WERI-Rb-1 (cell line): Measurements from ENCODE around the gene CDK17.
A peak's percentile ranks its signal among the peaks of the same experiment; 100 is the strongest.
"Not testable (repeated sequence)": the region's sequence is repeated elsewhere in the genome, so short reads cannot be mapped to it uniquely, and the experiment has no call there.

Source experiments
- DNase-seq: peaks from one replicate; pipeline ENCODE4 v3.0.0-alpha.2; 2020
- H3K27ac ChIP-seq: fragments of 250-450 bp; sonication (Bioruptor Pico); 2 replicates; pipeline ENCODE4 v1.5.1; 2020; ENCODE audit warnings: mild to moderate bottlenecking, moderate library complexity
- H3K27me3 ChIP-seq: fragments of 250-450 bp; sonication (Bioruptor Pico); 2 replicates; pipeline ENCODE4 v1.5.1; 2021; ENCODE audit warnings: mild to moderate bottlenecking, low read depth, moderate library complexity; ENCODE audit not compliant: insufficient read depth, severe bottlenecking
- H3K36me3 ChIP-seq: fragments of 250-450 bp; sonication (Bioruptor Pico); 2 replicates; pipeline ENCODE4 v1.5.1; 2020; ENCODE audit warnings: mild to moderate bottlenecking, moderate library complexity
- H3K4me3 ChIP-seq: 2 replicates; pipeline ENCODE4 v1.5.1; 2011; ENCODE audit warnings: low read depth, mild to moderate bottlenecking, control low read depth, low read length
- H3K9me3 ChIP-seq: fragments of 250-450 bp; sonication (Bioruptor Pico); 2 replicates; pipeline ENCODE4 v1.5.1; 2021; ENCODE audit warnings: mild to moderate bottlenecking, moderate library complexity; ENCODE audit not compliant: severe bottlenecking
- TF ChIP-seq, protein P1 (sequence below): IDR thresholded peaks from 2 replicates; pipeline ENCODE4 v1.5.1; 2011; ENCODE audit warnings: low read depth, mild to moderate bottlenecking, control low read depth, inconsistent platforms, low read length

The CDK17 gene

DNA sequence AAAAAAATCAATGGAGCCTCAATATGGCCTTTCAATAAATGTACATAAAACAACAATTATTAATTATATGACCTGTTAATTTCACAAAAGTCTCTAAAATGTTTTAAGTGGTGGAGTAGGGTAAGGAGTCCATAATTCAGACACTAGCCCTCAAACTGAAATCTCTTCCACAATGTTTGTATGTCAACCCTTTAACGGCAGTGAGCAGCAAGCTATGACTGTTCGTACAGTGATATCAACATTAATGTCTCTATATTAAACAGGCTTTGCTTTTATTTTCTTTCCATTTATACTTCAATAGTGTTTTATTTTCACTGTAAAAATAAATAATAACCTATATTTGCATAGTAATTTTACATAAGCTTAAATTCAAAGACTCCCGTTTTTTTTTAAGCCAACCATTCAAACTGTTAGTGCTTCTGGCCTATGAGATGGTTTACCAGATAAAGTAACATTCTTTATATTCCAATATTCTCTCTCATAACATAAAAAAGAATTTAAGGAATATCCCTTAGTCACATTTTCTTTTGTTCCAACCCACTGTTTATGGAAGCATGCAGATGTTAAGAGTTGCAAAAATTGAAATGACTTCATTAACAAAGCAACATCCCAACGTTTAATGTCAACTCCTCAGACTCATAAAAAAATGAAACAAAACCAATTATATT, 2.3 kb downstream of the CDK17 start:
- no peak for DNase-seq
- H3K27ac ChIP-seq = peak overlapping the region; percentile 95; the same call in 1 of the 2 replicates
- H3K36me3 ChIP-seq = peaks cover 5% of the 10 kb centered on the region; the same call in 1 of the 2 replicates
- no peaks in the 10 kb centered on the region for H3K27me3 ChIP-seq
- TF ChIP-seq, protein P1, sequence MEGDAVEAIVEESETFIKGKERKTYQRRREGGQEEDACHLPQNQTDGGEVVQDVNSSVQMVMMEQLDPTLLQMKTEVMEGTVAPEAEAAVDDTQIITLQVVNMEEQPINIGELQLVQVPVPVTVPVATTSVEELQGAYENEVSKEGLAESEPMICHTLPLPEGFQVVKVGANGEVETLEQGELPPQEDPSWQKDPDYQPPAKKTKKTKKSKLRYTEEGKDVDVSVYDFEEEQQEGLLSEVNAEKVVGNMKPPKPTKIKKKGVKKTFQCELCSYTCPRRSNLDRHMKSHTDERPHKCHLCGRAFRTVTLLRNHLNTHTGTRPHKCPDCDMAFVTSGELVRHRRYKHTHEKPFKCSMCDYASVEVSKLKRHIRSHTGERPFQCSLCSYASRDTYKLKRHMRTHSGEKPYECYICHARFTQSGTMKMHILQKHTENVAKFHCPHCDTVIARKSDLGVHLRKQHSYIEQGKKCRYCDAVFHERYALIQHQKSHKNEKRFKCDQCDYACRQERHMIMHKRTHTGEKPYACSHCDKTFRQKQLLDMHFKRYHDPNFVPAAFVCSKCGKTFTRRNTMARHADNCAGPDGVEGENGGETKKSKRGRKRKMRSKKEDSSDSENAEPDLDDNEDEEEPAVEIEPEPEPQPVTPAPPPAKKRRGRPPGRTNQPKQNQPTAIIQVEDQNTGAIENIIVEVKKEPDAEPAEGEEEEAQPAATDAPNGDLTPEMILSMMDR = no peak
- H3K9me3 ChIP-seq = no peaks in the 10 kb centered on the region
- H3K4me3 ChIP-seq = peak overlapping the region; percentile 69

DNA sequence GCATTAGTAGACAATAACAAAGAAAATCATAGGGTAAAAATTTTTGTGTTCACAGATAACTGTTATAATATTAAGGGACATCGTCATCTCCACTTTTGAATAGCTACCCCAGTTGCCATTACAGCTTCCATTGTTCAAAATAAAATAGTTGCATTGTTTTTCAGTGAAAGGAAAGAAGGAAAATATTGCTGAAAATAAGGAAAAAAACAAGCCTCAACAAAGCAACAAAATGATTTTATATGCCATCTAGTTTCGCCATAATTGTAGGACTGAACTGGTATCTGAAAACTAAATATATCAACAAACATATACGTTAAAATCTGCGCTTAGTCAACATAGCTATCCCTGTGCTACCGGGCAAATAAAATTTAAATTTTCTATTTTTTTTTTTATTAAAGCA, 3.3 kb downstream of the CDK17 start:
- Histone ChIP-seq H3K27ac (no peak overlapping the region), H3K27me3 (no peaks in the 10 kb centered on the region), H3K9me3 (no peaks in the 10 kb centered on the region), H3K4me3 (no peak overlapping the region), H3K36me3 (peaks cover 5% of the 10 kb centered on the region; the same call in 1 of the 2 replicates)
- TF ChIP-seq, protein P1 = no peak
- DNase-seq = no peak

DNA sequence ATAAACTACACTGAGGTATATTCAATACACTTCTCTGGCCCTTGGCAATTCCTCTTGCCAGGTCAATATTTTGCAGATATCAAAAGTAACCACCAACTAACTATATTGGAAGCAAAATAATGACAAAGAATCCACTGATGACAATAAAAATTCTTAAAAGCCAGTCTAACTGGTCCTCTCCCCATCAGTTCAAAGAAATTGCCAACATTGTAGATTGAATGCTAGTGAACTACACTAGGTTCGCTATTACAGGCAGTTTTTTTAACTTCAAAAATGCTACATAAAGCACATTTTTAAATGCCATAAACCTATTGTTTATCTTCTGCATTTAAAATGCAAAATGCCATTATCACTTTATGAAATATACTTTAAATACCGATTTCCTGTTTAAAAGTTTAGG, 4.0 kb downstream of the CDK17 start:
- no peaks in the 10 kb centered on the region for H3K27me3 ChIP-seq
- TF ChIP-seq, protein P1 = no peak
- H3K27ac ChIP-seq = no peak overlapping the region
- no peak overlapping the region for H3K4me3 ChIP-seq
- H3K9me3 ChIP-seq = no peaks in the 10 kb centered on the region
- no peak for DNase-seq
- H3K36me3 ChIP-seq = peaks cover 5% of the 10 kb centered on the region; the same call in 1 of the 2 replicates

DNA sequence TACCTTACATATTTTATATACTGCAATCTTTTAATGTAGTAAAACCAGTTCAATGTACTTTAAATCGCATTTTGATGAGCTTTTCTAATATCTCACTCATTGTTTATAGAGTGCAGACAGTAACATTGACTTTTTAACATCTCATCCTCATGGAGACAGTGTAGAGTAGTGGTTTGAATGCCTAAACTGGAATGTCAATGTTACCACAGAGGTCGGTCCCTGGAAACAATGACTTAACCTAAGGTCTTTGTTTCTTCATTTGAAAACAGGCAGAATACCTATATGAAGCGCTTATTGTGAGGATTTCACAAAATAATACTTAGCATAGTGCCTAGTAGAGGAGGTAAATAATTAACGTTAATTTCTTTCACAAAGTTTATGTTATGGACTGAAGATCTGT, 5.0 kb downstream of the CDK17 start:
- H3K27me3 ChIP-seq = no peaks in the 10 kb centered on the region
- peaks cover 5% of the 10 kb centered on the region; the same call in 1 of the 2 replicates for H3K36me3 ChIP-seq
- no peak for DNase-seq
- no peaks in the 10 kb centered on the region for H3K9me3 ChIP-seq
- TF ChIP-seq, protein P1 = no peak
- H3K4me3 ChIP-seq = no peak overlapping the region
- no peak overlapping the region for H3K27ac ChIP-seq

DNA sequence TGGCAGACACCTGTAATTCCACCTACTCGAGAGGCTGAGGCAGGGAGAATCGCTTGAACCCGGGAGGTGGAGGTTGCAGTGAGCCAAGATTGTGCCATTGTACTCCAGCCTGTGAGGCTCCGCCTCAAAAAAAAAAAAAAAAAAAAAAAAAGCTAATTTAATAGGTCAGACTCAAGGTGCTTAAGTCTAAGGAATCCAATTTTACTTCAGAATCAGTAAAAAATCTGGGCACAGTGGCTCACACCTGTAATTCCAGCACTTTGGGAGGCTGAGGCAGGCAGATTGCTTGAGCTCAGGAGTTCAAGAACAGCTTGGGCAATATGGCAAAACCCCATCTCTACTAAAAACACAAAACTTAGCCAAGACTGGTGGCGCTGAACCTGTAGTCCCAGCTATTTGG, 7.0 kb downstream of the CDK17 start:
- H3K36me3 ChIP-seq, H3K27ac ChIP-seq, H3K4me3 ChIP-seq, DNase-seq, H3K27me3 ChIP-seq, H3K9me3 ChIP-seq: not testable (repeated sequence)

DNA sequence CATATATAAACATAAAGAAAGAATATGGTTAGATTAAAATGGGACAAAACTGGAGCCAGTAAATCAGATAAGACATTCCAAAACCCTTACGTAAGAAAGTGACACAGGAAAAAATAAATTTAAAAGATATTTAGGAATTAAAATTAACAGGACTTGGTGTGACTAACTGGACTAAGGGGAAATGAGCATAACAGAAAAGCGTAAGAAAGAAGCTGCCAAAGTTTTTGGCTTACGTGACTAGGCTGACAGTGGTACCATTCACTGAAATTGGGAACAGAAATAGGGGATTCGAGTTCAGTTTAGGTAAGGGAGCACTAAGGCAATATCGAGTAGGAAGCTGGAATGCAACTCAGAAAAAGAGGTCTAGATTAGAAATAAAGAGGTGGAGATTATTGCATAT, 7.8 kb downstream of the CDK17 start:
- H3K27ac ChIP-seq = no peak overlapping the region
- no peaks in the 10 kb centered on the region for H3K9me3 ChIP-seq
- H3K4me3 ChIP-seq = no peak overlapping the region
- no peak for DNase-seq
- no peaks in the 10 kb centered on the region; the same call in 1 of the 2 replicates for H3K36me3 ChIP-seq
- TF ChIP-seq, protein P1 = no peak
- no peaks in the 10 kb centered on the region for H3K27me3 ChIP-seq
